Coronary artery (tissue), 2 donors: ENCODE data around the gene MOB1B.

Experiments
- DNase-seq: peaks from one replicate; pipeline ENCODE4 v3.0.0-alpha.2; 2017; ENCODE audit warnings: low spot score
- H3K27ac ChIP-seq, 2 donors: fragments of 200-600 bp; sonication (generic); one replicate each; pipeline ENCODE4 v1.5.1; 2016 to 2019
- H3K4me3 ChIP-seq: fragments of 200-600 bp; sonication (generic); 2 replicates; pipeline ENCODE4 v1.5.1; 2016; ENCODE audit warnings: mild to moderate bottlenecking, moderate library complexity
- TF ChIP-seq, protein P1 (sequence below): fragments of 200-600 bp; sonication (generic); IDR thresholded peaks from one replicate; pipeline ENCODE4 v1.5.1; 2019; ENCODE audit warnings: antibody characterized with exemption

MOB1B gene

GRCh38 chr4:70938086-70938485, 35.9 kb downstream of the MOB1B start:
- no peak for DNase-seq
- no peak overlapping the region for H3K4me3 ChIP-seq
- H3K27ac ChIP-seq, result no peak overlapping the region
- TF ChIP-seq, protein P1, sequence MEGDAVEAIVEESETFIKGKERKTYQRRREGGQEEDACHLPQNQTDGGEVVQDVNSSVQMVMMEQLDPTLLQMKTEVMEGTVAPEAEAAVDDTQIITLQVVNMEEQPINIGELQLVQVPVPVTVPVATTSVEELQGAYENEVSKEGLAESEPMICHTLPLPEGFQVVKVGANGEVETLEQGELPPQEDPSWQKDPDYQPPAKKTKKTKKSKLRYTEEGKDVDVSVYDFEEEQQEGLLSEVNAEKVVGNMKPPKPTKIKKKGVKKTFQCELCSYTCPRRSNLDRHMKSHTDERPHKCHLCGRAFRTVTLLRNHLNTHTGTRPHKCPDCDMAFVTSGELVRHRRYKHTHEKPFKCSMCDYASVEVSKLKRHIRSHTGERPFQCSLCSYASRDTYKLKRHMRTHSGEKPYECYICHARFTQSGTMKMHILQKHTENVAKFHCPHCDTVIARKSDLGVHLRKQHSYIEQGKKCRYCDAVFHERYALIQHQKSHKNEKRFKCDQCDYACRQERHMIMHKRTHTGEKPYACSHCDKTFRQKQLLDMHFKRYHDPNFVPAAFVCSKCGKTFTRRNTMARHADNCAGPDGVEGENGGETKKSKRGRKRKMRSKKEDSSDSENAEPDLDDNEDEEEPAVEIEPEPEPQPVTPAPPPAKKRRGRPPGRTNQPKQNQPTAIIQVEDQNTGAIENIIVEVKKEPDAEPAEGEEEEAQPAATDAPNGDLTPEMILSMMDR, result no peak

GRCh38 chr4:70940134-70940533, 38.0 kb downstream of the MOB1B start:
- H3K4me3 ChIP-seq, result no peak overlapping the region
- TF ChIP-seq, protein P1, result no peak
- H3K27ac ChIP-seq, result no peak overlapping the region
- no peak for DNase-seq

- no peak for DNase-seq
Observed at GRCh38 chr4:70943114-70943513, 40.9 kb downstream of the MOB1B start.

GRCh38 chr4:70945046-70945445, 42.9 kb downstream of the MOB1B start:
- no peak for DNase-seq
- H3K27ac ChIP-seq, result peak overlapping the region in 1 of 2 donors; percentile 21
- H3K4me3 ChIP-seq, result no peak overlapping the region
- TF ChIP-seq, protein P1, result no peak

More at GRCh38 chr4:70943114-70943513, 40.9 kb downstream of the MOB1B start:
- TF ChIP-seq, protein P1, result no peak
- Histone ChIP-seq H3K27ac (no peak overlapping the region), H3K4me3 (no peak overlapping the region)

DNA sequence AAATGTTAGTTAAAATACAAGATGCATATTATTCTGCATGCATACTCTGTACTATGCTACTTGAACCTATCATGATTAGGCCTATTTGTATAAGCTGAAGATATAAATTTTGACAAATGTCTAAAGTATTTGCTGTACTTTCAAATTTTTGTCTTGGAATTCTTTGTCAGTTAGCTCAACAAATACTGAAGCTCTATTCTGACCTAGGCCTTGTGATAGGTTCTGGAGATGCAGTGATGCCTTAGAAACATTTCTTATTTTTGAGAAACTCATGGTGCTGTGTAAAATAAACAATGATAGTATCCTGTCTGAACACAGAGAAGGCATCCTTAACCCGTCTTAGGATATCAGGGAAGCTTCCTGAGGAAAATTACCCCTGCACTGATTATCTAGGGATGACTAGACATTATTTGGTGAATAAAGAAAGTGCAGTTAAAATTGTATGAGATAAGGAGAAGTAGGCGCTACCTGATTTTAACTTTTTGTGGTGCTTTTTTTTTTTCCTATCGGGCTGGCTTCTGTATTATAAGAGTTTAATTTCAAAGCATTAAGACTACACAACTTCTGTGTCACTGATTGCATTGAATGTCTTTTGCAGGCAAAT, 43.4 kb downstream of the MOB1B start:
- Histone ChIP-seq H3K4me3 (no peak overlapping the region), H3K27ac (no peak overlapping the region)
- DNase-seq, result no peak
- TF ChIP-seq, protein P1, result no peak

- TF ChIP-seq, protein P1, result no peak
- Histone ChIP-seq H3K4me3 (no peak overlapping the region), H3K27ac (no peak overlapping the region)
- no peak for DNase-seq
Observed at GRCh38 chr4:70946939-70947338, 44.8 kb downstream of the MOB1B start.

GRCh38 chr4:70948665-70949260, 46.6 kb downstream of the MOB1B start:
- no peak for DNase-seq
- TF ChIP-seq, protein P1, result no peak
- H3K4me3 ChIP-seq, result no peak overlapping the region
- no peak overlapping the region for H3K27ac ChIP-seq
